GM12801 (cell line): ENCODE data around the gene BIN1.

Source experiments
- CTCF ChIP-seq: IDR thresholded peaks from one replicate; pipeline ENCODE4 v1.5.1; 2011; ENCODE audit warnings: control low read depth; ENCODE audit not compliant: insufficient read length; ENCODE audit errors: extremely low read depth

BIN1 gene

GRCh38 chr2:127146820-127147502 lies 40.0 kb upstream of the BIN1 start:
- no peak for TF ChIP-seq CTCF

GRCh38 chr2:127146071-127146725 lies 39.2 kb upstream of the BIN1 start:
- no peak for TF ChIP-seq CTCF

- TF ChIP-seq CTCF: no peak
Observed at GRCh38 chr2:127145280-127145895, 38.4 kb upstream of the BIN1 start.

- no peak for TF ChIP-seq CTCF
Observed at GRCh38 chr2:127143841-127144782, 37.2 kb upstream of the BIN1 start.

- TF ChIP-seq CTCF: no peak
Observed at GRCh38 chr2:127142663-127143630, 36.0 kb upstream of the BIN1 start.

- TF ChIP-seq CTCF: no peak
Observed at GRCh38 chr2:127140538-127140937, 33.6 kb upstream of the BIN1 start.
